ENCODE measurements around the gene P3H2. TPM values are rescaled to one million over a fixed set of nuclear protein-coding genes. Genes with fewer than 3 reads are reported as not detected.

Gene P3H2
- total RNA-seq, 1 experiment from 2014 or later, result 0.76 TPM

GRCh38 chr3:190032923-190033322 lies 87.8 kb downstream of the P3H2 start:
- H3K4me3 ChIP-seq (replicated peaks in 1 of 2; ENCODE audit: low read depth in 1 of 2, low read length in 2 of 2), result no peak overlapping the region
- no TSS peak for BruUV-seq (replicated peaks)
- POLR2A ChIA-PET, result interaction anchor here (0.6 to 1.1 kb wide), 2 partner anchors 21 to 68 kb away, joined by 4 to 6 read pairs; no protein-coding TSS in a partner anchor
- no peak overlapping the region for H3K4me2 ChIP-seq (ENCODE audit: low read length)
- H3K79me2 ChIP-seq (ENCODE audit: insufficient read depth, low read length), result no peaks in the 10 kb centered on the region
- H3K9me3 ChIP-seq (ENCODE audit: control insufficient read depth in 1 of 2, insufficient read depth in 1 of 2, low read depth in 1 of 2, low read length in 2 of 2), result no peaks in the 10 kb centered on the region
- no peaks in the 10 kb centered on the region; the same call in 1 of the 2 replicates for H4K20me1 ChIP-seq (ENCODE audit: insufficient read depth)
- RAD21 ChIA-PET (ENCODE audit: low non-redundant PET in 1 of 2, low total read pairs in 2 of 2, uncharacterized antibody in 2 of 2, unreplicated experiment in 2 of 2), result no interaction called here
- H3K36me3 ChIP-seq (ENCODE audit: control insufficient read depth in 1 of 2, insufficient read depth in 2 of 2, low read length in 2 of 2), result no peaks in the 10 kb centered on the region
- intact Hi-C loops (cut with micrococcal nuclease), result no loop called here
- no peak overlapping the region for H3K27ac ChIP-seq (ENCODE audit: low read depth, low read length)
- CTCF ChIA-PET, result no interaction called here
- no peaks in the 10 kb centered on the region; the same call in 1 of the 2 replicates for H3K9me2 ChIP-seq (ENCODE audit: insufficient read depth)
- no peak overlapping the region for H2AFZ ChIP-seq (ENCODE audit: low read depth, low read length, poor library complexity, severe bottlenecking)
- no peaks in the 10 kb centered on the region for H3K27me3 ChIP-seq (ENCODE audit: insufficient read depth, low read length)
- DNase-seq (ENCODE audit: low read depth, low spot score) (no peak), ATAC-seq (no peak)
- TF ChIP-seq, protein P1, sequence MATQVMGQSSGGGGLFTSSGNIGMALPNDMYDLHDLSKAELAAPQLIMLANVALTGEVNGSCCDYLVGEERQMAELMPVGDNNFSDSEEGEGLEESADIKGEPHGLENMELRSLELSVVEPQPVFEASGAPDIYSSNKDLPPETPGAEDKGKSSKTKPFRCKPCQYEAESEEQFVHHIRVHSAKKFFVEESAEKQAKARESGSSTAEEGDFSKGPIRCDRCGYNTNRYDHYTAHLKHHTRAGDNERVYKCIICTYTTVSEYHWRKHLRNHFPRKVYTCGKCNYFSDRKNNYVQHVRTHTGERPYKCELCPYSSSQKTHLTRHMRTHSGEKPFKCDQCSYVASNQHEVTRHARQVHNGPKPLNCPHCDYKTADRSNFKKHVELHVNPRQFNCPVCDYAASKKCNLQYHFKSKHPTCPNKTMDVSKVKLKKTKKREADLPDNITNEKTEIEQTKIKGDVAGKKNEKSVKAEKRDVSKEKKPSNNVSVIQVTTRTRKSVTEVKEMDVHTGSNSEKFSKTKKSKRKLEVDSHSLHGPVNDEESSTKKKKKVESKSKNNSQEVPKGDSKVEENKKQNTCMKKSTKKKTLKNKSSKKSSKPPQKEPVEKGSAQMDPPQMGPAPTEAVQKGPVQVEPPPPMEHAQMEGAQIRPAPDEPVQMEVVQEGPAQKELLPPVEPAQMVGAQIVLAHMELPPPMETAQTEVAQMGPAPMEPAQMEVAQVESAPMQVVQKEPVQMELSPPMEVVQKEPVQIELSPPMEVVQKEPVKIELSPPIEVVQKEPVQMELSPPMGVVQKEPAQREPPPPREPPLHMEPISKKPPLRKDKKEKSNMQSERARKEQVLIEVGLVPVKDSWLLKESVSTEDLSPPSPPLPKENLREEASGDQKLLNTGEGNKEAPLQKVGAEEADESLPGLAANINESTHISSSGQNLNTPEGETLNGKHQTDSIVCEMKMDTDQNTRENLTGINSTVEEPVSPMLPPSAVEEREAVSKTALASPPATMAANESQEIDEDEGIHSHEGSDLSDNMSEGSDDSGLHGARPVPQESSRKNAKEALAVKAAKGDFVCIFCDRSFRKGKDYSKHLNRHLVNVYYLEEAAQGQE (IDR thresholded peaks at IDR 0.05; ENCODE audit: low read depth), result no peak
- no peak for TF ChIP-seq POLR2AphosphoS5 (IDR thresholded peaks at IDR 0.05; ENCODE audit: low read depth, low read length)
- peaks cover 0 to 13% of the 10 kb centered on the region in 2 experiments; a peak in 2 of 4 replicates for H3K4me1 ChIP-seq (ENCODE audit: control insufficient read depth in 1 of 2, insufficient read depth in 2 of 2, low read length in 2 of 2)
- no peak overlapping the region for H3K9ac ChIP-seq (ENCODE audit: low read length)

GRCh38 chr3:190031887-190032752 lies 88.6 kb downstream of the P3H2 start:
- Histone ChIP-seq H3K9ac (ENCODE audit: low read length) (no peak overlapping the region), H3K4me3 (replicated peaks in 1 of 2; ENCODE audit: low read depth in 1 of 2, low read length in 2 of 2) (no peak overlapping the region)
- ATAC-seq, result no peak
- TF ChIP-seq POLR2AphosphoS5 (IDR thresholded peaks at IDR 0.05; ENCODE audit: low read depth, low read length) (no peak), CBX3 (IDR thresholded peaks at IDR 0.05; ENCODE audit: low read depth) (no peak), ZNF274 (IDR thresholded peaks at IDR 0.05; ENCODE audit: low read depth, low read length) (no peak), RAD21 (IDR thresholded peaks at IDR 0.05; ENCODE audit: low read depth) (no peak), ELF1 (IDR thresholded peaks at IDR 0.05; ENCODE audit: borderline replicate concordance, low read depth) (no peak)
- TF ChIP-seq, protein P2, sequence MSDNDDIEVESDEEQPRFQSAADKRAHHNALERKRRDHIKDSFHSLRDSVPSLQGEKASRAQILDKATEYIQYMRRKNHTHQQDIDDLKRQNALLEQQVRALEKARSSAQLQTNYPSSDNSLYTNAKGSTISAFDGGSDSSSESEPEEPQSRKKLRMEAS (IDR thresholded peaks at IDR 0.05), result no peak
- TF ChIP-seq, protein P3, sequence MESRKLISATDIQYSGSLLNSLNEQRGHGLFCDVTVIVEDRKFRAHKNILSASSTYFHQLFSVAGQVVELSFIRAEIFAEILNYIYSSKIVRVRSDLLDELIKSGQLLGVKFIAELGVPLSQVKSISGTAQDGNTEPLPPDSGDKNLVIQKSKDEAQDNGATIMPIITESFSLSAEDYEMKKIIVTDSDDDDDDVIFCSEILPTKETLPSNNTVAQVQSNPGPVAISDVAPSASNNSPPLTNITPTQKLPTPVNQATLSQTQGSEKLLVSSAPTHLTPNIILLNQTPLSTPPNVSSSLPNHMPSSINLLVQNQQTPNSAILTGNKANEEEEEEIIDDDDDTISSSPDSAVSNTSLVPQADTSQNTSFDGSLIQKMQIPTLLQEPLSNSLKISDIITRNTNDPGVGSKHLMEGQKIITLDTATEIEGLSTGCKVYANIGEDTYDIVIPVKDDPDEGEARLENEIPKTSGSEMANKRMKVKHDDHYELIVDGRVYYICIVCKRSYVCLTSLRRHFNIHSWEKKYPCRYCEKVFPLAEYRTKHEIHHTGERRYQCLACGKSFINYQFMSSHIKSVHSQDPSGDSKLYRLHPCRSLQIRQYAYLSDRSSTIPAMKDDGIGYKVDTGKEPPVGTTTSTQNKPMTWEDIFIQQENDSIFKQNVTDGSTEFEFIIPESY (IDR thresholded peaks at IDR 0.05; ENCODE audit: extremely low read depth, insufficient replicate concordance, low read length), result no peak

More at GRCh38 chr3:190031887-190032752, 88.6 kb downstream of the P3H2 start:
- H3K79me2 ChIP-seq (ENCODE audit: insufficient read depth, low read length), result no peaks in the 10 kb centered on the region
- no TSS peak for BruUV-seq (replicated peaks)
- H2AFZ ChIP-seq (ENCODE audit: low read depth, low read length, poor library complexity, severe bottlenecking), result peak overlapping the region; percentile 94
- ChIA-PET CTCF (no interaction called here), RAD21 (ENCODE audit: low non-redundant PET in 1 of 2, low total read pairs in 2 of 2, uncharacterized antibody in 2 of 2, unreplicated experiment in 2 of 2) (no interaction called here), POLR2A (interaction anchor here (0.6 kb wide), 1 partner anchor 69 kb away, joined by 6 read pairs; no protein-coding TSS in a partner anchor)
- H3K4me1 ChIP-seq (ENCODE audit: control insufficient read depth in 1 of 2, insufficient read depth in 2 of 2, low read length in 2 of 2), result peaks cover 0 to 9% of the 10 kb centered on the region in 2 experiments; a peak in 2 of 4 replicates
- H3K27me3 ChIP-seq (ENCODE audit: insufficient read depth, low read length), result no peaks in the 10 kb centered on the region
- intact Hi-C loops (cut with micrococcal nuclease), result no loop called here
- no peaks in the 10 kb centered on the region; the same call in 1 of the 2 replicates for H3K9me2 ChIP-seq (ENCODE audit: insufficient read depth)
- DNase-seq (ENCODE audit: low read depth, low spot score), result no peak
- H4K20me1 ChIP-seq (ENCODE audit: insufficient read depth), result no peaks in the 10 kb centered on the region; the same call in 1 of the 2 replicates
- H3K27ac ChIP-seq (ENCODE audit: low read depth, low read length), result no peak overlapping the region
- H3K9me3 ChIP-seq (ENCODE audit: control insufficient read depth in 1 of 2, insufficient read depth in 1 of 2, low read depth in 1 of 2, low read length in 2 of 2), result no peaks in the 10 kb centered on the region
- no peak overlapping the region for H3K4me2 ChIP-seq (ENCODE audit: low read length)
- no peaks in the 10 kb centered on the region for H3K36me3 ChIP-seq (ENCODE audit: control insufficient read depth in 1 of 2, insufficient read depth in 2 of 2, low read length in 2 of 2)

Data from HCT116 (cell line).